NCI-H345 (cell line): ENCODE results near the gene VGLL4.

ENCODE experiments used
- DNase-seq: peaks from one replicate; lab custom pipeline; 2025; lab: John Stamatoyannopoulos, UW

Gene VGLL4

GRCh38 chr3:11653298-11654055 lies 9.8 kb upstream of the VGLL4 start:
- DNase-seq, result no peak

- no peak for DNase-seq
These were observed 8.2 kb upstream of the VGLL4 start for GRCh38 chr3:11651900-11652299.

- DNase-seq, result no peak
These were observed 7.8 kb upstream of the VGLL4 start for GRCh38 chr3:11651477-11651876.

- no peak for DNase-seq
These were observed 6.7 kb upstream of the VGLL4 start for GRCh38 chr3:11650391-11650790.

- no peak for DNase-seq
These were observed 5.0 kb upstream of the VGLL4 start for GRCh38 chr3:11648735-11649134.

GRCh38 chr3:11643201-11643603 lies 513 bp downstream of the VGLL4 start:
- DNase-seq, result no peak

GRCh38 chr3:11642431-11643191 lies 1.1 kb downstream of the VGLL4 start:
- no peak for DNase-seq

- no peak for DNase-seq
These were observed 1.9 kb downstream of the VGLL4 start for GRCh38 chr3:11641683-11642430.

- no peak for DNase-seq
These were observed 2.4 kb downstream of the VGLL4 start for GRCh38 chr3:11641316-11641682.

- DNase-seq, result no peak
These were observed 3.6 kb downstream of the VGLL4 start for GRCh38 chr3:11640009-11640673.

GRCh38 chr3:11638495-11639358 lies 5.0 kb downstream of the VGLL4 start:
- DNase-seq, result no peak

GRCh38 chr3:11637901-11638458 lies 5.7 kb downstream of the VGLL4 start:
- no peak for DNase-seq

GRCh38 chr3:11636394-11636770 lies 7.3 kb downstream of the VGLL4 start:
- no peak for DNase-seq

GRCh38 chr3:11635680-11636393 lies 7.9 kb downstream of the VGLL4 start:
- DNase-seq, result no peak

- no peak for DNase-seq
These were observed 8.6 kb downstream of the VGLL4 start for GRCh38 chr3:11634974-11635612.

- no peak for DNase-seq
These were observed 9.6 kb downstream of the VGLL4 start for GRCh38 chr3:11634081-11634635.

GRCh38 chr3:11632966-11633365 lies 10.7 kb downstream of the VGLL4 start:
- no peak for DNase-seq

- DNase-seq, result no peak
These were observed 11.2 kb downstream of the VGLL4 start for GRCh38 chr3:11632564-11632963.

- no peak for DNase-seq
These were observed 11.9 kb downstream of the VGLL4 start for GRCh38 chr3:11631820-11632219.

GRCh38 chr3:11629716-11630115 lies 14.0 kb downstream of the VGLL4 start:
- no peak for DNase-seq
